Thoracic aorta (tissue), 2 donors: Measurements from ENCODE around the gene KIF26B. TPM values are rescaled to one million over a fixed set of nuclear protein-coding genes. Genes with fewer than 3 reads are reported as not detected.
"Not testable (repeated sequence)": the region's sequence is repeated elsewhere in the genome, so short reads cannot be mapped to it uniquely, and the experiment has no call there.

Experiments
- ATAC-seq: fragments of 150-250 bp; one replicate; pipeline ENCODE4 v1.8.0; 2017; ENCODE audit warnings: low read depth; ENCODE audit not compliant: insufficient number of reproducible peaks, low FRiP score
- DNase-seq: peaks from one replicate; pipeline ENCODE4 v3.0.0-alpha.2; 2020; ENCODE audit warnings: low spot score
- H3K27ac ChIP-seq, 2 donors: fragments of 200-600 bp; sonication (generic); 1 replicate in 1 of 2; 2 replicates in 1 of 2; pipeline ENCODE4 v1.5.1; 2016; ENCODE audit warnings: mild to moderate bottlenecking in 2 of 2, moderate library complexity in 2 of 2
- H3K27me3 ChIP-seq: fragments of 200-600 bp; sonication (generic); replicated peaks from 2 replicates; pipeline ENCODE4 v1.6.0; 2016; ENCODE audit warnings: mild to moderate bottlenecking; ENCODE audit not compliant: insufficient read depth
- H3K36me3 ChIP-seq: fragments of 200-600 bp; sonication (generic); one replicate; pipeline ENCODE4 v1.5.1; 2016
- H3K4me1 ChIP-seq, 2 donors: fragments of 200-600 bp; sonication (generic); 1 replicate in 1 of 2; 2 replicates in 1 of 2; pipeline versions ENCODE4 v1.5.1 to v1.6.0; 2016; ENCODE audit warnings: low read depth in 2 of 2, mild to moderate bottlenecking in 1 of 2; ENCODE audit not compliant: control insufficient read depth in 1 of 2
- H3K4me3 ChIP-seq: fragments of 200-600 bp; sonication (generic); 2 replicates; pipeline ENCODE4 v1.5.1; 2016; ENCODE audit warnings: mild to moderate bottlenecking
- H3K9me3 ChIP-seq: fragments of 200-600 bp; sonication (generic); 2 replicates; pipeline ENCODE4 v1.5.1; 2016
- total RNA-seq, 2 donors: library from RNA; depleted of rRNA; stranded (reverse); fragments of >200 nt; gene quantifications; one replicate each; pipeline versions ENCODE4 v1.1.0 to v1.2.3, GENCODE V29; 2016
- TF ChIP-seq, protein P1 (sequence below): fragments of 200-600 bp; sonication (generic); IDR thresholded peaks from one replicate; pipeline ENCODE4 v1.5.1; 2019; ENCODE audit warnings: antibody characterized with exemption

The KIF26B gene
- total RNA-seq, 2 donors from 2014 or later = 0.14 to 0.41 TPM

DNA sequence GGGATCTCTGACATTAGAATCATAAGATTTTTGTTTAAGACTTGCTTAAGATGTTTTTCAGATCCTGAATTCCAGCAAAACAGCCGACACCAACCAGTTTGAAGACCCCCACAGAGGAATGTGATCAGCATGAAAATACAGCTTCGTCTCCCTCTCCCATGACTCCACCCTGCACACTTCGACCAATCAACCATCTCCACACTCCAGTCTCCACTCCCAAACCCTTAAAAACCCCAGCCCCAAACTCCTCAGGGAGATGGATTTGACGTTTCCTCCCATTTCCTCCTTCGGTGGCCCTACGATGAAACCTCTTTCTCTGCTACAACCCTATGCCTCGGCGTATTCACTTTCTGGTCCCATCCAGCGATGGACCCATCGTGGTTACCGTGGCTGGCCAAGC, 30.1 kb upstream of the KIF26B start:
- ATAC-seq (no peak), DNase-seq (no peak)
- Histone ChIP-seq H3K4me3 (no peak overlapping the region), H3K4me1 (no peaks in the 10 kb centered on the region), H3K27me3 (no peaks in the 10 kb centered on the region), H3K9me3 (no peaks in the 10 kb centered on the region), H3K27ac (no peak overlapping the region), H3K36me3 (no peaks in the 10 kb centered on the region)
- TF ChIP-seq, protein P1, sequence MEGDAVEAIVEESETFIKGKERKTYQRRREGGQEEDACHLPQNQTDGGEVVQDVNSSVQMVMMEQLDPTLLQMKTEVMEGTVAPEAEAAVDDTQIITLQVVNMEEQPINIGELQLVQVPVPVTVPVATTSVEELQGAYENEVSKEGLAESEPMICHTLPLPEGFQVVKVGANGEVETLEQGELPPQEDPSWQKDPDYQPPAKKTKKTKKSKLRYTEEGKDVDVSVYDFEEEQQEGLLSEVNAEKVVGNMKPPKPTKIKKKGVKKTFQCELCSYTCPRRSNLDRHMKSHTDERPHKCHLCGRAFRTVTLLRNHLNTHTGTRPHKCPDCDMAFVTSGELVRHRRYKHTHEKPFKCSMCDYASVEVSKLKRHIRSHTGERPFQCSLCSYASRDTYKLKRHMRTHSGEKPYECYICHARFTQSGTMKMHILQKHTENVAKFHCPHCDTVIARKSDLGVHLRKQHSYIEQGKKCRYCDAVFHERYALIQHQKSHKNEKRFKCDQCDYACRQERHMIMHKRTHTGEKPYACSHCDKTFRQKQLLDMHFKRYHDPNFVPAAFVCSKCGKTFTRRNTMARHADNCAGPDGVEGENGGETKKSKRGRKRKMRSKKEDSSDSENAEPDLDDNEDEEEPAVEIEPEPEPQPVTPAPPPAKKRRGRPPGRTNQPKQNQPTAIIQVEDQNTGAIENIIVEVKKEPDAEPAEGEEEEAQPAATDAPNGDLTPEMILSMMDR = no peak

DNA sequence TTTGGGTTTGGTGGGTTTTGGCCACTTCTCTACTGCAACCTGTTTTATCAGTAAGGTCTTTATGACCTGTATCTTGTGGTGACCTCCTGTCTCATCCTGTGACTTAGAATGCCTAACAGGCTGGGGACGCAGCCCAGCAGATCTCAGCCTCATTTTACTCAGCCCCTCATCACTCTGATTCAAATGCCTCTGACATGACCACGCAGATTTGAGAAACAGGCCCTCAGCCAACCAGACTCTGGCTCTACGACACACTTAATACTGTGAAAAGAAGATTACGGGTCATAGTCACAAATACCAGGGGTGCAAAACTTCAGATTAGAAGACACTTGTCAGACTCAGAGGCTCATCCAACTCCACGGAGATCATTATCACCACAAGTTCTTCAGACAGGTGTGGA, 28.3 kb upstream of the KIF26B start:
- ATAC-seq (no peak), DNase-seq (no peak)
- H3K4me1 ChIP-seq = no peaks in the 10 kb centered on the region
- H3K27ac ChIP-seq = no peak overlapping the region
- TF ChIP-seq, protein P1 = no peak
- H3K9me3 ChIP-seq = no peaks in the 10 kb centered on the region
- H3K36me3 ChIP-seq = no peaks in the 10 kb centered on the region
- no peaks in the 10 kb centered on the region for H3K27me3 ChIP-seq
- no peak overlapping the region for H3K4me3 ChIP-seq

DNA sequence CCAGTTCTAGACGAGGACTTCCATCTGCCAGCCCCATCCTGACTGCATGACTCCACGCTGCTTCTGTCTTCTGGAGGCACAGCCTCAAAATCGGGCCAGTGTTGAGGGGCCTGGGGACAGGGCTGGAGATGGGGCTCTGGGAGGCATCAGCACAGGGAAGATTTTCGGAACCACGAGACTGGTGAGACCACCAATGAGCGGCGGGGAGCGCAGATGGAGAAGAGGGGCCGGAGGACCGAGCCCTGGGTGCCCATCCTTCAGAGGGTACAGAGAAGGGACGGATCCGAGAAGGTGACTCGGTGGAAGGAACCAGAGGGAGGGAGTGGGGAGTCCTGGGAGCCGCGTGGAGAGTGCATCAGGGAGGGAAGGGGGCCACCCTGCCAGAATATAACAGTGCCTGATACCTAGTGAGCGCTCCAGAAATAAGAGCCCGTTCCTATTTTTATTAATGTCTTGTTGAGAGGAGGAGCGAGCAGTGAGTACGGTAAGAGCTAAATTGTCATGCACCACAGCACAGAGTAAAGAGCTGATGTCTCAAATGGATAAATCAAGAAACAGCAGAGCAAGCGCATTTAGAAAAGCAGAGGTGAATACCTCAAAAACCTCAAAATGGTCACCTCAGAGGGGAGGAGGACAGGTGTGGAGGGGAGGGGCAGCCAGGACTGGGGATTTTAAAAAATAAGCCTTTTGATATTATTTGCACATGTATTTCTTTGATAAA, 26.2 kb upstream of the KIF26B start:
- no peak for DNase-seq
- Histone ChIP-seq H3K4me3 (no peak overlapping the region), H3K9me3 (no peaks in the 10 kb centered on the region), H3K36me3 (no peaks in the 10 kb centered on the region), H3K27me3 (no peaks in the 10 kb centered on the region), H3K27ac (no peak overlapping the region), H3K4me1 (no peaks in the 10 kb centered on the region)
- ATAC-seq = no peak
- TF ChIP-seq, protein P1 = no peak

DNA sequence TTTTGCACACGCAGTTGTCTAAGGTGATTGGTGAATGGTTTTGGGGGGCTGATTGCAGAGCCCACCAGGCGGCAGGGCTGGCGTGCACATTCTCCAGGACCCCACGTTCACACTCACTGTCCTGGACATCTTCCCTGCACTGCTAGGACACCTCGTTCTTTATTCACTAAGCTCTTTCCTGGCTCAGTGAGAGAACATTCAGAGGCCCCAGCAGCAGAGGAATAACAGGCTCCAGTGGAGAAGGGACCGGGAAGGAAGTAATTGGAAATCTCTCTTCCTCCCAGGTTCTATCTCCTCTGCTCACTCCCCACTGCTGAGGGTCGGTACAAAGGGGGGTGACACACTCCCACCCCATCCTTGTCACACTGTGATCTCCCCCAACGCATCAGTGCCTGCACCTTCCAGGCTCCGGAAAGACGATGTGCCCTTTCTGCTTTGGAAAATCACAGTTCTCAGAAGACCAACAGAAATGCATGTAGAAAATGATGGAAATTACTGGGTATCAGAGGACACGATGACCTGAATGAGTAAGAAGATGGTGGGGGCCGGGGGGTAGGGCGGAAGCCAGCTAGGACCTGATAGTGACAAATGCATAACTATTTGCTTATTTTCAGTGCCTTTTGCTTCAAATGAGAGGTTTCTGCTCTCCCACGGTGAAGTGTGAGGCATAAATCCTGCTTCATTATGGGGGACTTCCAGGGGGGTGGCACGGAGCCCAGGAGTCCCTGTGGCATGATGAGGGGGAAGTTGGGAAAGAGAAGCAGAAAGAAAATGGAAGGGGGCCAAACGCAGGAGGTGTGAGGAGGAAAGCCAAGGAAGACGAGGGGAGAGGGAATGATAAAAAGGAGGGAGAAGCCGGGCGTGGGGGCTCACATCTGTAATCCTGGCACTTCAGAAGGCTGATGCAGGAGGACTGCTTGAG, 25.2 kb upstream of the KIF26B start:
- no peaks in the 10 kb centered on the region for H3K27me3 ChIP-seq
- H3K4me3 ChIP-seq = no peak overlapping the region
- no peaks in the 10 kb centered on the region for H3K4me1 ChIP-seq
- no peak overlapping the region for H3K27ac ChIP-seq
- ATAC-seq = no peak
- TF ChIP-seq, protein P1 = no peak
- DNase-seq = no peak
- H3K36me3 ChIP-seq = no peaks in the 10 kb centered on the region
- no peaks in the 10 kb centered on the region for H3K9me3 ChIP-seq

DNA sequence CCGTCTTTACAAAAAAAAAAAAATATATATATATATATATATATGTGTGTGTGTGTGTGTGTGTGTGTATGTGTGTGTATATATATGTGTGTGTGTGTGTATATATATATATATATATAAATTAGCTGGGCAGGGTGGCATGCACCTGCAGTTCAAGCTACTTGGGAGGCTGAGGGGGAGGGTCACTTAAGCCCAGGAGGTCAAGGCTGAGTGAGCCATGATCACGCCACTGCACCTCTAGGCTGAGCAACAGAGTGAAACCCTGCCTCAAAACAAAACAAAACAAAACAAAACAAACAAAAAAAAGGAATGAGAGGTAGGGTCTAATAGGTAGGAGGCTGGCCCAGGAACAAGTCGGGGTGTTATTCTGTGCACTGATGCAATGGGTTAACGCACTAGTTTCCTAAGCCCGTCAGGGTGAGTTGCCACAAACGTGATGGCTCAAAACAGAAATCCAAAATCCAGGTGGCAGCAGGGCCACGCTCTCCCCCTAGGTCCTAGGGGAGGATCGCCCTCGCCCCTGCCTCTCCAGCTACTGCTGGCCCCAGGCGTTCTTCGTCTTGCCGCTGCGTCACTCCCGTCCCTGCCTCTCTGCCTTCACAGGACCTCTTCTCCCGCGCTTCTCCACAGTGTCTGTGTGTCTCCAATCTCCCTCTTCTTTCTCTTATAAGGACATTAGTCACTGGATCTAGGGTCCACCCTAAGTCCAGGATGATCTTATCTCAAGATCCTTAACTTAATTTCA, 24.3 kb upstream of the KIF26B start:
- not testable (repeated sequence) for ATAC-seq, H3K36me3 ChIP-seq, H3K4me1 ChIP-seq, H3K27me3 ChIP-seq, H3K4me3 ChIP-seq, DNase-seq, H3K27ac ChIP-seq, H3K9me3 ChIP-seq
